K562 (cell line): ENCODE data around the gene CHGA. TPM values are rescaled to one million over a fixed set of nuclear protein-coding genes. Genes with fewer than 3 reads are reported as not detected.

Experiments used
- ATAC-seq: fragments of 200-7000 bp; cut with Tn5 transposase; 3 replicates; pipeline ENCODE4 v1.9.1; 2020; ENCODE audit warnings: moderate library complexity
- BruUV-seq: library from RNA; stranded (reverse); fragments of 400-500 nt; replicated peaks from 2 replicates; lab custom pipeline; 2021; lab: Mats Ljungman, UMichigan
- CTCF ChIA-PET: fragments of 300-600 bp; formaldehyde crosslinking; extraction: SDS; loops from one replicate; lab custom pipeline; 2021; ENCODE audit warnings: low intra/inter-chr PET ratio; lab: Yijun Ruan, JAX
- POLR2A ChIA-PET: fragments of 300-600, 350-650 bp; sonication (Branson Sonifier 250); formaldehyde crosslinking; extraction: SDS; loops from one replicate; lab custom pipeline; 2021; ENCODE audit warnings: antibody characterized with exemption, inconsistent platforms; lab: Yijun Ruan, JAX
- DNase-seq, 4 experiments: peaks; one replicate each; pipeline versions ENCODE4 v3.0.0 to v3.0.0-alpha.2; 2011 to 2018; ENCODE audit warnings: low spot score in 3 of 4, mixed read lengths in 3 of 4; ENCODE audit errors: extremely low read depth in 1 of 4
- FAIRE-seq: peaks from 2 replicates; lab custom pipeline; 2011; peaks lifted over from hg19 to GRCh38; lab: Jason Lieb, UNC
- H2AFZ ChIP-seq: 2 replicates; pipeline ENCODE4 v1.6.0; 2011; ENCODE audit warnings: low read depth, low read length, control low read depth, inconsistent platforms
- H3K27ac ChIP-seq: fragments of 200-600 bp; 3 replicates; pipeline ENCODE4 v1.8.0; 2011; ENCODE audit warnings: low read depth, mild to moderate bottlenecking, control low read depth, inconsistent platforms, low read length, moderate library complexity, mixed read lengths; ENCODE audit errors: extremely low read depth
- H3K27me3 ChIP-seq, 2 experiments: fragments of 300-600 bp in 1 of 2; 2 replicates in 1 of 2; 3 replicates in 1 of 2; pipeline versions ENCODE4 v1.6.0 to v1.8.0; 2011; ENCODE audit warnings: inconsistent platforms in 2 of 2, low read length in 2 of 2, mild to moderate bottlenecking in 1 of 2, mixed read lengths in 1 of 2, moderate library complexity in 1 of 2; ENCODE audit not compliant: control insufficient read depth in 2 of 2, insufficient read depth in 2 of 2
- H3K36me3 ChIP-seq: fragments of 300-600 bp; 3 replicates; pipeline ENCODE4 v1.8.0; 2011; ENCODE audit warnings: mild to moderate bottlenecking, low read length, inconsistent platforms; ENCODE audit not compliant: control insufficient read depth, insufficient read depth
- H3K4me1 ChIP-seq, 2 experiments: fragments of 200-600 bp in 1 of 2; replicated peaks in 1 of 2; 2 replicates in 1 of 2; 3 replicates in 1 of 2; pipeline versions ENCODE4 v1.5.1 to v1.8.0; 2011; ENCODE audit warnings: inconsistent platforms in 2 of 2, low read length in 2 of 2, mild to moderate bottlenecking in 1 of 2, mixed read lengths in 1 of 2, moderate library complexity in 1 of 2; ENCODE audit not compliant: control insufficient read depth in 2 of 2, insufficient read depth in 2 of 2
- H3K4me2 ChIP-seq: 2 replicates; pipeline ENCODE4 v1.6.1; 2011; ENCODE audit warnings: low read length, control low read depth, inconsistent platforms, mixed read lengths; ENCODE audit not compliant: insufficient read depth
- H3K4me3 ChIP-seq: fragments of 200-600 bp; sonication (generic), shearing (Covaris generic); 2 replicates; pipeline ENCODE4 v1.5.1; 2016; ENCODE audit warnings: control low read depth, inconsistent platforms
- H3K79me2 ChIP-seq: fragments of 200-600 bp; 3 replicates; pipeline ENCODE4 v1.8.0; 2011; ENCODE audit warnings: low read length, inconsistent platforms; ENCODE audit not compliant: control insufficient read depth, insufficient read depth
- H3K9ac ChIP-seq, 2 experiments: 2 replicates each; pipeline versions ENCODE4 v1.6.0 to v1.6.1; 2011; ENCODE audit warnings: low read depth in 2 of 2, low read length in 2 of 2, control low read depth in 1 of 2, inconsistent platforms in 1 of 2, mild to moderate bottlenecking in 1 of 2, mixed read lengths in 1 of 2; ENCODE audit not compliant: insufficient read depth in 1 of 2
- H3K9me1 ChIP-seq: one replicate; pipeline ENCODE4 v1.6.0; 2011; ENCODE audit warnings: inconsistent platforms, mild to moderate bottlenecking, low read length, moderate library complexity; ENCODE audit not compliant: control insufficient read depth, insufficient read depth
- H3K9me3 ChIP-seq: replicated peaks from 2 replicates; pipeline ENCODE4 v1.5.1; 2011; ENCODE audit warnings: low read depth, low read length, inconsistent platforms; ENCODE audit not compliant: control insufficient read depth, insufficient read depth
- H4K20me1 ChIP-seq: replicated peaks from 2 replicates; pipeline ENCODE4 v1.6.1; 2011; ENCODE audit warnings: low read length, inconsistent platforms, mixed read lengths; ENCODE audit not compliant: control insufficient read depth, insufficient read depth
- CBFA2T2 ChIP-seq: fragments of 450-650 bp; conservative IDR thresholded peaks from 2 replicates; pipeline ENCODE4 v1.6.1; 2017; ENCODE audit warnings: mild to moderate bottlenecking
- DIDO1 ChIP-seq: fragments of 450-650 bp; IDR thresholded peaks from 2 replicates; pipeline ENCODE4 v1.6.1; 2016; ENCODE audit warnings: low read depth, missing biosample characterization, missing genetic modification characterization
- E2F8 ChIP-seq: fragments of 450-650 bp; IDR thresholded peaks from 2 replicates; pipeline ENCODE4 v1.7.1; 2018; ENCODE audit warnings: mild to moderate bottlenecking, low read depth; ENCODE audit not compliant: partially characterized antibody
- ESRRA ChIP-seq: fragments of 450-650 bp; IDR thresholded peaks from 2 replicates; pipeline ENCODE4 v1.6.1; 2014; ENCODE audit warnings: low read depth, mild to moderate bottlenecking, moderate library complexity, borderline replicate concordance
- HOMEZ ChIP-seq: fragments of 250-450 bp; sonication (Bioruptor Pico); IDR thresholded peaks from 2 replicates; pipeline ENCODE4 v1.4.0; 2020; ENCODE audit warnings: mild to moderate bottlenecking, moderate library complexity
- NR1H2 ChIP-seq: sonication (generic); formaldehyde crosslinking; IDR thresholded peaks from 2 replicates; pipeline ENCODE4 v1.4.0; 2020; ENCODE audit warnings: mild to moderate bottlenecking, missing genetic modification reagents
- PATZ1 ChIP-seq: fragments of 250-450 bp; sonication (Bioruptor Pico); IDR thresholded peaks from 2 replicates; pipeline ENCODE4 v1.5.0; 2020; ENCODE audit warnings: mild to moderate bottlenecking, borderline replicate concordance
- PRPF4 ChIP-seq: fragments of 200-400 bp; formaldehyde crosslinking; IDR thresholded peaks from one replicate; pipeline ENCODE4 v1.6.1; 2017; ENCODE audit warnings: low read length, low read depth, mild to moderate bottlenecking; ENCODE audit not compliant: insufficient read depth, poor library complexity, severe bottlenecking
- SIN3B ChIP-seq: fragments of 450-650 bp; IDR thresholded peaks from 2 replicates; pipeline ENCODE4 v1.6.1; 2017; ENCODE audit warnings: low read depth, mild to moderate bottlenecking, moderate library complexity
- SMAD4 ChIP-seq: fragments of 250-450 bp; sonication (Bioruptor Pico); conservative IDR thresholded peaks from 2 replicates; pipeline ENCODE4 v1.8.0; 2021; ENCODE audit warnings: inconsistent platforms, mild to moderate bottlenecking, moderate library complexity
- SP1 ChIP-seq: sonication (generic); formaldehyde crosslinking; IDR thresholded peaks from 2 replicates; pipeline ENCODE4 v1.8.1; 2022; ENCODE audit warnings: mild to moderate bottlenecking, missing genetic modification reagents
- TCF7L2 ChIP-seq: fragments of 150-350 bp; IDR thresholded peaks from 2 replicates; pipeline ENCODE4 v1.6.1; 2016; ENCODE audit warnings: low read depth, mild to moderate bottlenecking, low read length, moderate library complexity
- TEAD4 ChIP-seq, 2 experiments: sonication (generic) in 1 of 2; formaldehyde crosslinking in 1 of 2; IDR thresholded peaks; 2 replicates each; pipeline versions ENCODE4 v1.6.1 to v1.8.0; 2012 to 2022; ENCODE audit warnings: borderline replicate concordance in 1 of 2, inconsistent platforms in 1 of 2, low read length in 1 of 2, mild to moderate bottlenecking in 1 of 2, missing genetic modification reagents in 1 of 2
- YBX1 ChIP-seq: fragments of 450-650 bp; IDR thresholded peaks from 2 replicates; pipeline ENCODE4 v1.7.1; 2016; ENCODE audit warnings: mild to moderate bottlenecking
- ZNF140 ChIP-seq: fragments of 250-450 bp; sonication (Bioruptor Pico); IDR thresholded peaks from 2 replicates; pipeline ENCODE4 v1.8.0; 2021; ENCODE audit warnings: moderate library complexity, mild to moderate bottlenecking, inconsistent platforms
- ZNF274 ChIP-seq: IDR thresholded peaks from 2 replicates; pipeline ENCODE4 v1.6.1; 2011; ENCODE audit warnings: low read depth, mild to moderate bottlenecking, low read length, moderate library complexity, borderline replicate concordance
- WGBS: fragments of 100-300 bp; shearing (Covaris generic); methylation state at CpG from one replicate; pipeline ENCODE4 v1.1.6; 2016; ENCODE audit warnings: low coverage, mixed read lengths; ENCODE audit not compliant: insufficient coverage; ENCODE audit errors: missing lambda C conversion rate; 5-methylcytosine and 5-hydroxymethylcytosine counted together
- in situ Hi-C: fragments of 300-500 bp; cut with MboI; formaldehyde crosslinking; loops from 4 replicates; pipeline ENCODE4 v1.15.0; 2018; ENCODE audit warnings: inconsistent platforms, mixed read lengths
- intact Hi-C: fragments of 100-400 bp; cut with micrococcal nuclease; formaldehyde crosslinking; loops from 2 replicates; pipeline ENCODE4 v1.14.2; 2022
- polyA plus RNA-seq, 8 experiments: library from polyadenylated mRNA; depleted of rRNA in 4 of 8; stranded (reverse) in 5 of 8; unstranded in 3 of 8; fragments of >200 nt; fragmentation: Nextera tagmentation in 2 of 8; fragmentation: Illumina TruSeq in 1 of 8; extraction: Ambion mirVana in 2 of 8; extraction: Trizol in 1 of 8; gene quantifications; 2 replicates each; pipeline versions ENCODE4 v1.2.1 to v1.2.3, GENCODE V29; 2011 to 2014; ENCODE audit warnings: inconsistent platforms in 1 of 8, missing spikeins in 1 of 8
- total RNA-seq, 7 experiments: library from RNA; depleted of rRNA in 6 of 7; stranded (reverse); fragments of >200 nt in 6 of 7; fragmentation: Illumina TruSeq in 2 of 7; extraction: Trizol in 2 of 7; gene quantifications; 2 replicates each; pipeline versions ENCODE4 v1.2.1 to v1.2.3, GENCODE V29; 2011 to 2021; ENCODE audit warnings: low replicate concordance in 1 of 7

The CHGA gene
- total and polyA plus RNA-seq, 9 of the 15 experiments (the other 6 are each of a cell fraction or from before 2014, with no cell fraction given): not detected

- TF ChIP-seq DIDO1 (tag): no peak
- no peak for TF ChIP-seq CBFA2T2
Measured at GRCh38 chr14:92980866-92981265, 57.9 kb downstream of the CHGA start (continued).

GRCh38 chr14:92981726-92982125, 58.8 kb downstream of the CHGA start:
- Histone ChIP-seq H3K36me3 (peaks cover 4% of the 10 kb centered on the region; the same call in 1 of the 3 replicates), H3K27ac (no peak overlapping the region), H4K20me1 (no peaks in the 10 kb centered on the region), H3K27me3 (no peaks in the 10 kb centered on the region), H2AFZ (no peak overlapping the region), H3K9ac (no peak overlapping the region), H3K9me1 (no peaks in the 10 kb centered on the region), H3K4me2 (no peak overlapping the region), H3K4me1 (no peaks in the 10 kb centered on the region), H3K79me2 (no peaks in the 10 kb centered on the region), H3K4me3 (no peak overlapping the region), H3K9me3 (no peaks in the 10 kb centered on the region)
- no TSS peak for BruUV-seq
- no peak for DNase-seq
- WGBS: 82% methylated on average over 5 of the region's 8 CpGs
- intact Hi-C loops: no loop called here
- FAIRE-seq: no peak
- CTCF ChIA-PET: no interaction called here
- ATAC-seq: no peak
- POLR2A ChIA-PET: no interaction called here
- in situ Hi-C loops: no loop called here
- no peak for TF ChIP-seq TCF7L2
- no peak for TF ChIP-seq PRPF4
- TF ChIP-seq SIN3B: no peak
- no peak for TF ChIP-seq E2F8
- TF ChIP-seq SMAD4 (CRISPR knock-in tag): no peak
- TF ChIP-seq YBX1: no peak
- TF ChIP-seq TEAD4 (IDR thresholded peaks at IDR 0.05; ENCODE audit: low read length): no peak
- no peak for TF ChIP-seq TEAD4 (CRISPR knock-in tag; IDR thresholded peaks at IDR 0.05; ENCODE audit: borderline replicate concordance)
- no peak for TF ChIP-seq ESRRA
- no peak for TF ChIP-seq PATZ1 (CRISPR knock-in tag)
- TF ChIP-seq SP1 (CRISPR knock-in tag): no peak
- TF ChIP-seq NR1H2 (CRISPR knock-in tag): no peak
- TF ChIP-seq ZNF274: no peak
- no peak for TF ChIP-seq HOMEZ (CRISPR knock-in tag)
- no peak for TF ChIP-seq ZNF140
